Liver (tissue), 9 donors: ENCODE measurements around the gene PHLDB3. TPM values are rescaled to one million over a fixed set of nuclear protein-coding genes. Genes with fewer than 3 reads are reported as not detected.
A peak's percentile ranks its signal among the peaks of the same experiment; 100 is the strongest.

ENCODE experiments used
- DNase-seq: peaks from one replicate; pipeline ENCODE4 v3.0.0-alpha.2; 2017; ENCODE audit warnings: low spot score
- H3K27ac ChIP-seq, 2 donors: one replicate each; pipeline ENCODE4 v1.7.0; 2013; ENCODE audit warnings: inconsistent platforms in 2 of 2, low read length in 2 of 2, control low read depth in 1 of 2, low read depth in 1 of 2, mild to moderate bottlenecking in 1 of 2
- H3K27me3 ChIP-seq, 4 donors: one replicate each; pipeline versions ENCODE4 v1.6.1 to v1.7.0; 2013; ENCODE audit warnings: low read length in 3 of 4, inconsistent platforms in 1 of 4, mild to moderate bottlenecking in 1 of 4, moderate library complexity in 1 of 4; ENCODE audit not compliant: control insufficient read depth in 4 of 4, insufficient read depth in 4 of 4
- H3K36me3 ChIP-seq, 4 donors: one replicate each; pipeline versions ENCODE4 v1.6.1 to v1.7.0; 2013; ENCODE audit warnings: low read length in 3 of 4, mild to moderate bottlenecking in 3 of 4, low read depth in 1 of 4, moderate library complexity in 1 of 4; ENCODE audit not compliant: control insufficient read depth in 4 of 4, insufficient read depth in 3 of 4
- H3K4me1 ChIP-seq, 4 donors: one replicate each; pipeline versions ENCODE4 v1.6.1 to v1.7.0; 2013; ENCODE audit warnings: low read length in 3 of 4, mild to moderate bottlenecking in 3 of 4, moderate library complexity in 1 of 4; ENCODE audit not compliant: control insufficient read depth in 4 of 4, insufficient read depth in 4 of 4
- H3K4me3 ChIP-seq, 3 donors: one replicate each; pipeline versions ENCODE4 v1.6.1 to v1.7.0; 2013; ENCODE audit warnings: low read length in 3 of 3, control low read depth in 1 of 3, low read depth in 1 of 3, mild to moderate bottlenecking in 1 of 3
- H3K9ac ChIP-seq, 2 donors: one replicate each; pipeline ENCODE4 v1.7.0; 2013; ENCODE audit warnings: low read length in 2 of 2, mild to moderate bottlenecking in 2 of 2, moderate library complexity in 2 of 2, control low read depth in 1 of 2, low read depth in 1 of 2
- H3K9me3 ChIP-seq, 4 donors: one replicate each; pipeline versions ENCODE4 v1.6.1 to v1.7.0; 2013; ENCODE audit warnings: low read length in 3 of 4; ENCODE audit not compliant: control insufficient read depth in 4 of 4
- ATF3 ChIP-seq: IDR thresholded peaks from 2 replicates; pipeline ENCODE4 v1.6.1; 2016; ENCODE audit warnings: antibody characterized with exemption
- EGR1 ChIP-seq, 2 donors: IDR thresholded peaks; 2 replicates each; pipeline ENCODE4 v1.6.1; 2016 to 2018; ENCODE audit warnings: antibody characterized with exemption in 2 of 2, low read depth in 2 of 2
- FOXA1 ChIP-seq: IDR thresholded peaks from 2 replicates; pipeline ENCODE4 v1.6.1; 2016; ENCODE audit warnings: antibody characterized with exemption
- FOXA2 ChIP-seq: IDR thresholded peaks from 2 replicates; pipeline ENCODE4 v1.6.1; 2016; ENCODE audit warnings: antibody characterized with exemption
- HNF4A ChIP-seq, 2 donors: conservative IDR thresholded peaks; 2 replicates each; pipeline ENCODE4 v1.6.1; 2016; ENCODE audit warnings: antibody characterized with exemption in 2 of 2, mild to moderate bottlenecking in 2 of 2
- JUND ChIP-seq, 2 donors: IDR thresholded peaks; 2 replicates each; pipeline ENCODE4 v1.6.1; 2016; ENCODE audit warnings: antibody characterized with exemption in 2 of 2
- REST ChIP-seq: IDR thresholded peaks from 2 replicates; pipeline ENCODE4 v1.6.1; 2016; ENCODE audit warnings: antibody characterized with exemption, mild to moderate bottlenecking
- SP1 ChIP-seq: IDR thresholded peaks from 2 replicates; pipeline ENCODE4 v1.6.1; 2018; ENCODE audit warnings: antibody characterized with exemption, mild to moderate bottlenecking
- TAF1 ChIP-seq: conservative IDR thresholded peaks from 2 replicates; pipeline ENCODE4 v1.6.1; 2016; ENCODE audit warnings: antibody characterized with exemption, mild to moderate bottlenecking
- ZBTB33 ChIP-seq: IDR thresholded peaks from 2 replicates; pipeline ENCODE4 v1.6.1; 2016; ENCODE audit warnings: antibody characterized with exemption
- WGBS: extraction: QIAGEN DNeasy Blood & Tissue Kit; methylation state at CpG from one replicate; pipeline ENCODE4 v1.1.7; 2013; 5-methylcytosine and 5-hydroxymethylcytosine counted together
- polyA plus RNA-seq, 2 donors: library from polyadenylated mRNA; stranded (reverse) in 1 of 2; unstranded in 1 of 2; fragments of 200-250 nt in 1 of 2; fragments of >200 nt in 1 of 2; fragmentation: Nextera tagmentation in 1 of 2; extraction: Ambion mirVana in 1 of 2; gene quantifications; one replicate each; pipeline versions ENCODE4 v1.2.1 to v1.2.3, GENCODE V29; 2013 to 2015
- total RNA-seq, 2 donors: library from RNA; depleted of rRNA; stranded (reverse); fragments of >200 nt; gene quantifications; one replicate each; pipeline ENCODE4 v1.2.3, GENCODE V29; 2014
- donor health status: healthy.
- donor health status: healthy.
- donor health status: healthy.
- donor health status: healthy.
- donor health status: healthy.

PHLDB3 gene
- total and polyA plus RNA-seq, 4 donors = 10.6 to 18.2 (median 11.7) TPM

- TF ChIP-seq REST (peak; percentile 47), FOXA2 (no peak), SP1 (peak; percentile 78), EGR1 (IDR thresholded peaks at IDR 0.05; ENCODE audit: low read depth in 2 of 2) (peak; percentile 99 to 100), ATF3 (no peak), HNF4A (conservative IDR thresholded peaks at IDR 0.05) (peak in 1 of 2 donors; percentile 21), JUND (IDR thresholded peaks at IDR 0.05) (peak in 1 of 2 donors; percentile 49)
Measured at GRCh38 chr19:43474986-43475705, 29.4 kb downstream of the PHLDB3 start (continued).

GRCh38 chr19:43474487-43474886, 30.1 kb downstream of the PHLDB3 start:
- Histone ChIP-seq H3K9me3 (no peaks in the 10 kb centered on the region), H3K27ac (peak overlapping the region; percentile 53 to 80), H3K4me3 (peak overlapping the region in 1 of 3 donors; percentile 2), H3K9ac (no peak overlapping the region), H3K36me3 (peaks cover 0 to 12% (median 8%) of the 10 kb centered on the region in 4 donors), H3K4me1 (peaks cover 0 to 4% (median 2%) of the 10 kb centered on the region in 4 donors), H3K27me3 (no peaks in the 10 kb centered on the region)
- 76% methylated on average over 4 of the region's 4 CpGs for WGBS
- TF ChIP-seq ZBTB33 (no peak), FOXA1 (no peak), TAF1 (no peak), EGR1 (IDR thresholded peaks at IDR 0.05; ENCODE audit: low read depth in 2 of 2) (no peak), ATF3 (no peak), REST (no peak)
- DNase-seq = no peak
